Measurements from ENCODE around the gene ZFPM1. TPM values are rescaled to one million over a fixed set of nuclear protein-coding genes. Genes with fewer than 3 reads are reported as not detected.

ZFPM1 gene
- total RNA-seq, 1 donor from 2014 or later, result 6.2 TPM

- H3K36me3 ChIP-seq (ENCODE audit: control insufficient read depth, insufficient read depth, low read length), result no peaks in the 10 kb centered on the region
Observed at GRCh38 chr16:88429387-88430184, 23.5 kb upstream of the ZFPM1 start.

GRCh38 chr16:88430185-88430523 lies 22.9 kb upstream of the ZFPM1 start:
- no peaks in the 10 kb centered on the region for H3K36me3 ChIP-seq (ENCODE audit: control insufficient read depth, insufficient read depth, low read length)
- DNase-seq (ENCODE audit: low read depth), result no peak
- H3K27me3 ChIP-seq (ENCODE audit: control insufficient read depth, insufficient read depth, low read length), result peaks cover 6% of the 10 kb centered on the region
- TF ChIP-seq, protein P1, sequence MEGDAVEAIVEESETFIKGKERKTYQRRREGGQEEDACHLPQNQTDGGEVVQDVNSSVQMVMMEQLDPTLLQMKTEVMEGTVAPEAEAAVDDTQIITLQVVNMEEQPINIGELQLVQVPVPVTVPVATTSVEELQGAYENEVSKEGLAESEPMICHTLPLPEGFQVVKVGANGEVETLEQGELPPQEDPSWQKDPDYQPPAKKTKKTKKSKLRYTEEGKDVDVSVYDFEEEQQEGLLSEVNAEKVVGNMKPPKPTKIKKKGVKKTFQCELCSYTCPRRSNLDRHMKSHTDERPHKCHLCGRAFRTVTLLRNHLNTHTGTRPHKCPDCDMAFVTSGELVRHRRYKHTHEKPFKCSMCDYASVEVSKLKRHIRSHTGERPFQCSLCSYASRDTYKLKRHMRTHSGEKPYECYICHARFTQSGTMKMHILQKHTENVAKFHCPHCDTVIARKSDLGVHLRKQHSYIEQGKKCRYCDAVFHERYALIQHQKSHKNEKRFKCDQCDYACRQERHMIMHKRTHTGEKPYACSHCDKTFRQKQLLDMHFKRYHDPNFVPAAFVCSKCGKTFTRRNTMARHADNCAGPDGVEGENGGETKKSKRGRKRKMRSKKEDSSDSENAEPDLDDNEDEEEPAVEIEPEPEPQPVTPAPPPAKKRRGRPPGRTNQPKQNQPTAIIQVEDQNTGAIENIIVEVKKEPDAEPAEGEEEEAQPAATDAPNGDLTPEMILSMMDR (IDR thresholded peaks at IDR 0.05; ENCODE audit: insufficient read depth, low read length, poor library complexity, severe bottlenecking), result no peak
- peak overlapping the region; percentile 33 for H3K4me3 ChIP-seq (ENCODE audit: low read depth, low read length)

More at GRCh38 chr16:88429387-88430184, 23.5 kb upstream of the ZFPM1 start:
- TF ChIP-seq, protein P1 (IDR thresholded peaks at IDR 0.05; ENCODE audit: insufficient read depth, low read length, poor library complexity, severe bottlenecking), result no peak
- no peak for DNase-seq (ENCODE audit: low read depth)
- Histone ChIP-seq H3K4me3 (ENCODE audit: low read depth, low read length) (no peak overlapping the region), H3K27me3 (ENCODE audit: control insufficient read depth, insufficient read depth, low read length) (peaks cover 6% of the 10 kb centered on the region)

DNA sequence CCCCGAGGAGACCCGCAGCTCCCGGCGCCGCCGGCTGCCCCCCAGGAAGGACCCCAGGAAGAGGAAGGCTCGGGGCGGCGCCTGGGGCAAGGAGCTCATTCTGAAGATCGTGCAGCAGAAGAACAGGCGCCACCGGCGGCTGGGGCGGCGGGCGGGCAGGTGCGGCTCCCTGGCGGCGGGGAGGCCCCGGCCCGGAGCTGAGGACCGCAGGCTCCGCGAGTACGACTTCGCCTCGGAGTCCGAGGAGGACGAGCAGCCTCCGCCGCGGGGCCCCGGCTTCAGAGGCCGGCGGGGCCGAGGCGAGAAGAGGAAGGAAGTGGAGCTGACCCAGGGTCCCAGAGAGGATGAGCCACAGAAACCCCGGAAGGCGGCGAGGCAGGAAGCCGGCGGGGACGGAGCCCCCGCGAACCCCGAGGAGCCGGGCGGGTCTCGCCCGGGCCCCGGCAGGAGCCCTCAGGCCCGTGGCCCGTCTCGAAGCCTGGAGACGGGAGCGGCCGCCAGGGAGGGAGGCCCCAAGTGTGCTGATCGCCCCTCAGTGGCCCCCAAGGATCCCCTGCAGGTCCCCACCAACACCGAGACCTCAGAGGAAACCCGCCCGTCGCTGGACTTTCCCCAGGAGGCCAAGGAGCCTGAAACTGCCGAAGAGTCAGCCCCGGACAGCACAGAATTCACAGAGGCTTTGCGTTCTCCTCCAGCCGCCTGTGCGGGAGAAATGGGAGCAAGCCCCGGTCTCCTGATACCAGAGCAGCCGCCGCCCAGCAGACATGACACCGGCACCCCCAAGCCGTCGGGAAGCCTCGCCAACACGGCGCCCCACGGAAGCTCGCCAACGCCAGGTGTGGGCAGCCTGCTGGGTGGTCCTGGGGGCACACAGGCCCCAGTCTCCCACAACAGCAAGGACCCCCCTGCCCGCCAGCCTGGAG lies 22.3 kb upstream of the ZFPM1 start:
- H3K36me3 ChIP-seq (ENCODE audit: control insufficient read depth, insufficient read depth, low read length), result no peaks in the 10 kb centered on the region
- peak overlapping the region; percentile 33 for H3K4me3 ChIP-seq (ENCODE audit: low read depth, low read length)
- TF ChIP-seq, protein P1 (IDR thresholded peaks at IDR 0.05; ENCODE audit: insufficient read depth, low read length, poor library complexity, severe bottlenecking), result no peak
- peaks cover 8% of the 10 kb centered on the region for H3K27me3 ChIP-seq (ENCODE audit: control insufficient read depth, insufficient read depth, low read length)
- no peak for DNase-seq (ENCODE audit: low read depth)

- H3K27me3 ChIP-seq (ENCODE audit: control insufficient read depth, insufficient read depth, low read length), result peaks cover 12% of the 10 kb centered on the region
- no peaks in the 10 kb centered on the region for H3K36me3 ChIP-seq (ENCODE audit: control insufficient read depth, insufficient read depth, low read length)
- H3K4me3 ChIP-seq (ENCODE audit: low read depth, low read length), result no peak overlapping the region
- no peak for DNase-seq (ENCODE audit: low read depth)
- TF ChIP-seq, protein P1 (IDR thresholded peaks at IDR 0.05; ENCODE audit: insufficient read depth, low read length, poor library complexity, severe bottlenecking), result no peak
Observed at GRCh38 chr16:88431651-88432050, 21.4 kb upstream of the ZFPM1 start.

DNA sequence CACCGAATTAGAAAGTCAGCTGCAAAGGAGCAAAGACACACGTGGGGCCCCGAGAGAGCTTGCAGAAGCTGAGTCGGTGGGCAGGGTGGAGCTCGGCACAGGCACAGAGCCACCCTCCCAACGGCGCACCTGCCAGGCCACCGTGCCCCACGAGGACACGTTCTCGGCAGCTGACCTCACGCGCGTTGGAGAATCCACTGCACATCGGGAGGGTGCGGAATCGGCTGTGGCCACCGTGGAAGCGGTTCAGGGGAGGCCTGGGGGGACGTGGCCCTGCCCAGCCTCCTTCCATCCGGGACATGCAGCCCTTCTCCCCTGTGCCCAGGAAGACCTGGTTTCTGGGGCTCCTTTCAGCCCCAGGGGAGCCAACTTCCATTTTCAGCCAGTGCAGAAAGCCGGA lies 20.9 kb upstream of the ZFPM1 start:
- no peaks in the 10 kb centered on the region for H3K36me3 ChIP-seq (ENCODE audit: control insufficient read depth, insufficient read depth, low read length)
- DNase-seq (ENCODE audit: low read depth), result no peak
- peaks cover 12% of the 10 kb centered on the region for H3K27me3 ChIP-seq (ENCODE audit: control insufficient read depth, insufficient read depth, low read length)

More for the DNA sequence above, 20.9 kb upstream of the ZFPM1 start:
- H3K4me3 ChIP-seq (ENCODE audit: low read depth, low read length), result no peak overlapping the region
- TF ChIP-seq, protein P1 (IDR thresholded peaks at IDR 0.05; ENCODE audit: insufficient read depth, low read length, poor library complexity, severe bottlenecking), result no peak

All from kidney epithelial cell (primary cell).